GM19238 (cell line): Measurements from ENCODE around the gene ATRNL1.

Experiments used
- DNase-seq: peaks from one replicate; pipeline ENCODE4 v3.0.0; 2011; ENCODE audit warnings: low spot score; ENCODE audit not compliant: insufficient read length

Gene ATRNL1

DNA sequence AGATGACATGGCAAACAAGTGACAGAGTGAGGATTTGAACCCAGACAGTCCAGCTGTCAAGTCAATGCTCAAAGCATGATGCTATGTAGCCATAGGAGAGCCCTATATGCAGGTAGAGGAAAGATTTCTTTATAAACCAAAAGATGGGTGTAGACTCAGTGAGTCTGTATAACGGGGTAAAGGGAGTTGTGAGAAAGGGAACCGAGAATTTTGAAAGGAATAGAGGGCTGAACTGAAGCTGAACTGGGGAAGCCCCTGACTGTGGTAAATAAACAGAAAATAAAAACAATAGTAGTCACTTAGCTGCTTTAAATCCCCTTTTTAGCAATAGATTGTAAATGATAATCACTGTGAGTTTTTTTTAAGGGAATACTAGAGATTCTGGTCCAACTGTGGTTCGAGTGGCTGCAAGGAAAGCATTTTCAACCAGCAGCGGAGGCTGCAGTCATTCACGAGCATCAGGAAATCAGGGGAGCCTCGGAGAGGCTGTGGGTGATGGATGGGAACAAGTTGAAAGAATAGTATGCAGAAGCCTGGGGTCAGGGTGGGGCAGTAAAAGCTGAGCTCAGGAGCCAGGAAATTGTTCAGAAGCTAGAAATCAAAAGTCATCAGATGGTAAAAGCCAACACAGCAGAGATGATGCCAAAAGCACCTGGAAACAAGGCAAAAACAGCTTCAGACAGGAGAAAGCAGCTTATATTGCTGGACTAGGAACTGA lies 786.4 kb downstream of the ATRNL1 start:
- peak; percentile 2 for DNase-seq

DNA sequence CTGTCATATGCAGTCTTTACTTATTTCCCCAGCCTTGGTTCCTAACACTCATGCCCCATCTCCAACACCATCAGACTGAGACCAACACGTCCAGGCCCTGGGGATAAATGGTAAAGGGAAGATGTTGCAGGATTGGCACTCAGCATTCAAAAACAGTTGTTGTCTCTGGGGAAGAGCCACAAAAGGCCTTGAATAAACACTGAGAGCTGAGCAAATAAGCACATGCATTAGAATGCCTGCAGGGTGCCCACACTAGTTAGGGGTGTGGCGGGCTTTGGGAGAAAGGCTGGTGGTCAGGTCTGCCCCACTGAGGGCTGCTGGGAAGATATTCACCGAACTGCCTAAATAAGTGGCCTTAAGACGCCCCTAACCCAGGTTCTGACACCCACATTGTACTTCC lies 788.9 kb downstream of the ATRNL1 start:
- DNase-seq = no peak

DNA sequence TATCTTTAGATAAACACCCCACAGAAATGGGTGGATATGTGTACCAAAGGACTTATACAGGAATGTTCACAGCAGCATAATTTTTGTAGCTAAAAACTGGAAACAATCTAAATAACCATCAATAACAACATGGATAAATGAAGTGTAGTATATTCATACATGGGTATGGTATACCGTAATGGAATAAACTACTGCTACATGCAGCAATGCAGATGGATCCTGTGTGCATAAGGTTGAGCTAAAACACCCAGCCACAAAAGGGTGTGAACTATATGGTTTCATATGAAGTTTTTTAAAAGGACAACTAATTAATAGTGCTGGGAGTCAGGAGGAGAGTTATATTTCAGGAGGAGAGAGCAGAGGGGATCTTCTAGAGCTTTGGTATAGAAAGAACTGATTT lies 790.2 kb downstream of the ATRNL1 start:
- DNase-seq = no peak

- no peak for DNase-seq
Measured at GRCh38 chr10:115884331-115884730, 791.2 kb downstream of the ATRNL1 start.

GRCh38 chr10:115895166-115895565 lies 802.0 kb downstream of the ATRNL1 start:
- DNase-seq = no peak

DNA sequence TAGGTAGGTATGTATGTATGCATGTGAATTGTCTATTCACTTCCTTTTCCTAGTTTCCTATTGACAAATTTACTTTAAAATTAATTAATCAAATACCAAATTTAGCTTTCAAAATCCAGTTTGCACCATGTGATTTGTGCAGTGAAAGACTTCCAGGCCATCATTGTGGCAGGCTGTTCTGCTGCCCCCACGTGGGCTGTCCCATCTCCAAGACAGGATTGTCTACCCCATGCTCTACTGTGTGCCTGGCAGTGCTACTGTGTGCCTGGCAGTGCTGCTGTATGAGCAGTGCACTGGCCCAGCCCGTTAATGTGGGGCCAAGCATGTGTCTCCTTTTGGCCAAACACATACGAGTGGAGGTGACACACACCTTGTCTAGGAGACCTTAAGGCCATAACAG lies 805.1 kb downstream of the ATRNL1 start:
- DNase-seq = no peak

DNA sequence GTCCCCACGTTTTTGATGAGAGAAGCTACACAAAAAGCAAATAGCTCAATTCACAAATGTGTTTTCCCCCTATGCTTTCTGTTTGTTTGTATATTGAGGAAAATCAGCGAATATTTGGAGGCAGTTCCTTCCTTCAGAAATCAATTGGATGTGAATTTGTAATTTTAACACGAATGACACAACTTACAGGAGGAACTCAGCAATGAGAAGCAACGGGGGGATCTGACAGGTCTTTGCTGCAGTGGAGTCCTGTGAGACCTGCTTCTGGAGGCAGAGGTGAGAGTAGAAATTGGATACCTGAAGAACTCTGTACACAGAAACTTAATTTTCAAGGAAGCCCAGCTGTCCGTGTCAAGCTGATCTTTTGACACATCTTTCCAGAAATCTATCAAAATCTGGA lies 809.4 kb downstream of the ATRNL1 start:
- no peak for DNase-seq

DNA sequence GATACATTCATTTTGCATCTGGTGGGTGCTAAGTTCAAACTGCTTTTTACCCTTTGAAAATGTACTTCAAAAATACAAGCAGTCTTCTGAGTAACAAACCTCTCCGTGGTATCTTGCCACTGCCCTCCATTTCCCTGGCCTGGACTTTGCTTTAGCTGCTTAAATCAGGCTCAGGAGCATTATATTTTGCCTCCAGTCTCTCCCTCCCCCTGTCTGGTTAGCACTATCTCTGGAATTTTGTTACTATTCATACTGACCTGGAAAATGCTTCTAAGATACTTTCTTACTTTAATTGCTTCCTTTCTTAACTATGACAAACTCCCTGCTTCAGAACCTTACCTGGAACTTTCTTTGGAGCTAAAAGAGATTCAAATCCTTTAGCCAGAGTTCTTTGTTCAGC lies 810.0 kb downstream of the ATRNL1 start:
- no peak for DNase-seq

DNA sequence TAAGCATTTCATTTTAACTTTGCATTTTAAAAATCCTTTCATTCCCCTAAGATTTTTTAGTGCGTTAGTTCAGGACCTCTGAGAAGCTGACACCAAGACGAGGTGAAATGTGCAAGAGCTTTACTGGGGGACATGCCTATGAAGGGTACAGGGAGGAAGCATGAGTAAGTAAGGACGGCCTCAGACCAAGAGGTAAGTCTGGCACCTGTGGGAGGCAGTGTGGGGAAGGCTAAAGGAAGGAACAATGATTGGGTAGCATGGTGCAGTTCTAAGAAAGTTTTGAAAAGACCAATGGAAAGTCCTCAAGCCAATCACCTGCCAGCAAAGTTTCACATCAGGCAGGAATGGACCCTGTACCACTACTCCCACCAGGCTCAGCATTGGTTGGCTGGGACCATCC lies 810.7 kb downstream of the ATRNL1 start:
- DNase-seq = no peak

- DNase-seq = no peak
Measured at GRCh38 chr10:115909037-115909436, 815.9 kb downstream of the ATRNL1 start.

- DNase-seq = no peak
Measured at GRCh38 chr10:115909962-115910731, 817.0 kb downstream of the ATRNL1 start.

- DNase-seq = no peak
Measured at GRCh38 chr10:115914475-115914874, 821.3 kb downstream of the ATRNL1 start.

DNA sequence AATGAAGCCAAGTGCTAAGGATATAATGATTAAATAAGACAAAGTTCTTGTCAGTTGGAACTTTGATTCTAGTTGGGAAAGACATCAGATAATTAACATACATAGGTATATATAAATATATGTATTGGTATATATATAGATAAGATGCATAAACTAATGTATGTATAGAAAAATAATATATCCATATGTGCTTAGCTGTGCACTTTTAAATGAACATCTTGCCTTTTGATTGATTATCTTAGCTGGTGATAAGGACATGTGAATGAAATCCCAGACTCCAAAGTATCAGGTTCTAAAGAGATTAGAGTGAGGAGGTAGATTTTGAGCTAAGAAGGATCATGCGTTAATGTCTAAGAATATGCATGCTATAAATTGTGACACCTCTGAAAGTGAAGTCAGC lies 822.3 kb downstream of the ATRNL1 start:
- DNase-seq = no peak

- no peak for DNase-seq
Measured at GRCh38 chr10:115918812-115919211, 825.6 kb downstream of the ATRNL1 start.

- DNase-seq = no peak
Measured at GRCh38 chr10:115921795-115922194, 828.6 kb downstream of the ATRNL1 start.

GRCh38 chr10:115931309-115931708 lies 838.1 kb downstream of the ATRNL1 start:
- DNase-seq = no peak

- DNase-seq = no peak
Measured at GRCh38 chr10:115932099-115932498, 838.9 kb downstream of the ATRNL1 start.

- DNase-seq = no peak
Measured at GRCh38 chr10:115933098-115933497, 839.9 kb downstream of the ATRNL1 start.

GRCh38 chr10:115935731-115936130 lies 842.6 kb downstream of the ATRNL1 start:
- DNase-seq = no peak

DNA sequence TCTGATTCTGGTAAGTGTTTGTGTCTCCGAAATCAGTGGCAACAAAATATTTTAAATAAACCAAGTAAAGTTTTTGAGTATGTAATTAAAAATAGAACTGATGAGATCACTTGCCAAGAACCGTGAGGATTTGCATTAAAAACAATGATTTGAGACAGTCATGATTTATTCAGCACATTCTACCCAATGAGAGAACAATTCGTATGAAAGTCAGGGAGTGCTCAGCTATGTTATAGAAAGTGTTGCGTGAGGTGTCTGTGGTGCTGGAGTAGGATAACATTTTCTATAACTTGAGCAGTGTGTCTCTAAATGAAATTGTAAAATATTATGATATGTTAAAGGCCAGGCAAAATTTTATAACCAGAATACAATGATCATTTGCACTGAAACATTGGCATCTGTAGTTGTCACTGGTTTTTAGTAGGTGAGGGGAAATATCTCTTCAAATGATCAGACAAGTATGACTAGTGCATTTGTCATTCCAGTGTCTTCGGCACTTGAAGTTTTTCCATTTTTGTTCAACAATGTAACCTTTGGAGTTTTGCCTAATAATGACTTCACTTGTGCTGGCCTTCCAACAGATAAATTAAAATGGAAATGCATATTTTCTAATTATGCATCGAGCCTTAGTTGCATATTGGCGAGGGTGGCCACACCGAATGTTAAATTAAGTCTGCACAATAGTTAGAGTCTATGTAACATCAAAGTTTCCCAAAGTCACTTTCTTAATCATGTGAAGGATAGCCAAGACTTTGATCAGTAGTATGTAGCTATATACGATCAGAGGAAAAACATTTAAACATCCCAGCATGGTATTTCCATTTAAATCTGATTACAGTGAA lies 844.0 kb downstream of the ATRNL1 start:
- DNase-seq = no peak

DNA sequence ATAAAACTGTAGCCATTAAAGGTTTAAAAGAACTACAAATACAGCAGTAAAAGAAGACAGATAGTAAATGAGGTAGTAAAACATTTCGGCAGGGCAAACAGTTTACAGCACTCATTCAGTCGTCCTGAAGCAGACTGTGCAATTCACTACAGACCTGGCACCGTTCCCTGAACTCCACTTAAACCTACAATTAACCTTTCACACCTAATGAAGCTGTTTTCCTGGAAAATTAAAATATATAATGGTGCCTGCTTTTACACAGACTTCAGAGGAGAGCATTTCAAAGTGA lies 844.5 kb downstream of the ATRNL1 start:
- DNase-seq = no peak

GRCh38 chr10:115939101-115939854 lies 846.1 kb downstream of the ATRNL1 start:
- DNase-seq = no peak
